Stomach (tissue), 4 donors: Measurements from ENCODE around the gene ALKBH2.
A peak's percentile ranks its signal among the peaks of the same experiment; 100 is the strongest.

Source experiments
- CTCF ChIP-seq, 7 experiments: fragments of 450-650 bp in 4 of 7; fragments of 200-600 bp in 3 of 7; sonication (generic) in 3 of 7; IDR thresholded peaks; one replicate each; pipeline ENCODE4 v1.5.1; 2016 to 2019; ENCODE audit warnings: antibody characterized with exemption in 7 of 7, control low read depth in 2 of 7, mild to moderate bottlenecking in 1 of 7
- EP300 ChIP-seq: sonication (generic); formaldehyde crosslinking; IDR thresholded peaks from one replicate; pipeline ENCODE4 v1.6.1; 2017; ENCODE audit warnings: antibody characterized with exemption
- POLR2AphosphoS5 ChIP-seq, 3 donors: sonication (generic); formaldehyde crosslinking; IDR thresholded peaks; one replicate each; pipeline ENCODE4 v1.6.1; 2016; ENCODE audit warnings: antibody characterized with exemption in 3 of 3

- TF ChIP-seq CTCF (IDR thresholded peaks at IDR 0.05) (no peak), POLR2AphosphoS5 (IDR thresholded peaks at IDR 0.05) (peak; percentile 89 to 98 (median 96)), EP300 (peak; percentile 95)
Measured at GRCh38 chr12:109115758-109116610, 22.7 kb upstream of the ALKBH2 start, which contains the start of gene ACACB.
